ENCODE measurements around the gene PLXNC1. TPM values are rescaled to one million over a fixed set of nuclear protein-coding genes. Genes with fewer than 3 reads are reported as not detected.

The PLXNC1 gene
- total and polyA plus RNA-seq, 2 donors (not counting 1 experiment from before 2014, with no cell fraction given): 9.7 to 33.6 TPM

GRCh38 chr12:94265539-94265938 is 117.2 kb downstream of the PLXNC1 start:
- H3K4me3 Mint-ChIP-seq: no peak overlapping the region
- H4K20me1 ChIP-seq (ENCODE audit: control insufficient read depth, insufficient read depth, low read length, poor library complexity, severe bottlenecking): no peaks in the 10 kb centered on the region
- no peaks in the 10 kb centered on the region for H3K9me3 ChIP-seq (ENCODE audit: control extremely low read depth in 1 of 3, control insufficient read depth in 2 of 3, insufficient read depth in 1 of 3, low read length in 2 of 3)
- no peaks in the 10 kb centered on the region for H3K27me3 Mint-ChIP-seq
- WGBS (ENCODE audit: insufficient coverage): 90% methylated on average over 2 of the region's 7 CpGs
- H3K9ac ChIP-seq (ENCODE audit: low read length): no peak overlapping the region
- H3K4me3 ChIP-seq (ENCODE audit: control extremely low read depth in 1 of 5, extremely low read depth in 1 of 5, insufficient read depth in 1 of 5, low read depth in 2 of 5, low read length in 4 of 5): no peak overlapping the region
- DNase-seq (no peak), ATAC-seq (ENCODE audit: low read depth) (no peak)
- H3K27ac Mint-ChIP-seq: peak overlapping the region; percentile 67
- peaks cover 0 to 21% of the 10 kb centered on the region in 2 experiments for H3K36me3 ChIP-seq (replicated peaks in 1 of 2; ENCODE audit: control extremely low read depth in 1 of 2, control insufficient read depth in 1 of 2, extremely low read depth in 1 of 2, insufficient read depth in 2 of 2, low read length in 1 of 2)
- ChIA-PET CTCF (no interaction called here), POLR2A (no interaction called here)
- no peaks in the 10 kb centered on the region for H3K9me3 Mint-ChIP-seq (ENCODE audit: insufficient read depth)
- peaks cover 75% of the 10 kb centered on the region for H3K4me1 Mint-ChIP-seq
- intact Hi-C loops (cut with micrococcal nuclease): no loop called here
- H3K27me3 ChIP-seq (replicated peaks in 1 of 4; ENCODE audit: control extremely low read depth in 1 of 4, control insufficient read depth in 3 of 4, insufficient read depth in 4 of 4, low read length in 3 of 4): no peaks in the 10 kb centered on the region
- peaks cover 53% of the 10 kb centered on the region in 2 donors for H3K4me1 ChIP-seq (ENCODE audit: control insufficient read depth in 2 of 2, insufficient read depth in 2 of 2, low read length in 2 of 2)
- H3K4me2 ChIP-seq (replicated peaks; ENCODE audit: low read depth, low read length, poor library complexity, severe bottlenecking): no peak overlapping the region
- no peak overlapping the region for H2AFZ ChIP-seq (ENCODE audit: insufficient read depth, low read depth, low read length, poor library complexity, severe bottlenecking)
- peak overlapping the region in 1 of 2 donors; percentile 18 for H3K27ac ChIP-seq (ENCODE audit: low read length in 2 of 2)
- TF ChIP-seq CTCF (IDR thresholded peaks at IDR 0.05) (no peak), EZH2 (IDR thresholded peaks at IDR 0.05; ENCODE audit: borderline replicate concordance, insufficient read depth, low read depth, low read length, poor library complexity, severe bottlenecking) (no peak)
- no peaks in the 10 kb centered on the region for H3K79me2 ChIP-seq (ENCODE audit: control insufficient read depth, insufficient read depth, low read length)

GRCh38 chr12:94265966-94266745 is 117.8 kb downstream of the PLXNC1 start:
- H3K4me3 ChIP-seq (ENCODE audit: control extremely low read depth in 1 of 5, extremely low read depth in 1 of 5, insufficient read depth in 1 of 5, low read depth in 2 of 5, low read length in 4 of 5): no peak overlapping the region
- POLR2A ChIA-PET: interaction anchor here (0.6 kb wide), 1 partner anchor 118 kb away, joined by 3 read pairs; the partner anchor contains the start of gene PLXNC1
- WGBS (ENCODE audit: insufficient coverage): 80% methylated on average over 13 of the region's 14 CpGs
- no peaks in the 10 kb centered on the region for H3K27me3 ChIP-seq (replicated peaks in 1 of 4; ENCODE audit: control extremely low read depth in 1 of 4, control insufficient read depth in 3 of 4, insufficient read depth in 4 of 4, low read length in 3 of 4)
- H2AFZ ChIP-seq (ENCODE audit: insufficient read depth, low read depth, low read length, poor library complexity, severe bottlenecking): no peak overlapping the region
- H3K27me3 Mint-ChIP-seq: no peaks in the 10 kb centered on the region
- TF ChIP-seq EZH2 (IDR thresholded peaks at IDR 0.05; ENCODE audit: borderline replicate concordance, insufficient read depth, low read depth, low read length, poor library complexity, severe bottlenecking) (no peak), CTCF (IDR thresholded peaks at IDR 0.05) (no peak)
- H3K4me3 Mint-ChIP-seq: no peak overlapping the region
- H3K9me3 ChIP-seq (ENCODE audit: control extremely low read depth in 1 of 3, control insufficient read depth in 2 of 3, insufficient read depth in 1 of 3, low read length in 2 of 3): no peaks in the 10 kb centered on the region
- H3K27ac ChIP-seq (ENCODE audit: low read length in 2 of 2): peak overlapping the region in 1 of 2 donors; percentile 64
- DNase-seq (no peak), ATAC-seq (ENCODE audit: low read depth) (no peak)
- no peaks in the 10 kb centered on the region for H3K9me3 Mint-ChIP-seq (ENCODE audit: insufficient read depth)
- H3K4me1 ChIP-seq (ENCODE audit: control insufficient read depth in 2 of 2, insufficient read depth in 2 of 2, low read length in 2 of 2): peaks cover 53 to 58% of the 10 kb centered on the region in 2 donors
- peaks cover 75% of the 10 kb centered on the region for H3K4me1 Mint-ChIP-seq
- intact Hi-C loops (cut with micrococcal nuclease): no loop called here
- peak overlapping the region; percentile 75 for H3K27ac Mint-ChIP-seq
- CTCF ChIA-PET: no interaction called here
- H4K20me1 ChIP-seq (ENCODE audit: control insufficient read depth, insufficient read depth, low read length, poor library complexity, severe bottlenecking): no peaks in the 10 kb centered on the region
- H3K79me2 ChIP-seq (ENCODE audit: control insufficient read depth, insufficient read depth, low read length): no peaks in the 10 kb centered on the region
- H3K9ac ChIP-seq (ENCODE audit: low read length): no peak overlapping the region
- H3K36me3 ChIP-seq (replicated peaks in 1 of 2; ENCODE audit: control extremely low read depth in 1 of 2, control insufficient read depth in 1 of 2, extremely low read depth in 1 of 2, insufficient read depth in 2 of 2, low read length in 1 of 2): peaks cover 0 to 15% of the 10 kb centered on the region in 2 experiments
- H3K4me2 ChIP-seq (replicated peaks; ENCODE audit: low read depth, low read length, poor library complexity, severe bottlenecking): peak overlapping the region; percentile 44

Measured in B cell (primary cell).